IPS-15b (cell line): ENCODE results near the gene PPIF.

Source experiments
- H3K27me3 ChIP-seq: one replicate; pipeline ENCODE4 v1.6.1; 2013; ENCODE audit warnings: low read length; ENCODE audit not compliant: control insufficient read depth, insufficient read depth
- H3K36me3 ChIP-seq: one replicate; pipeline ENCODE4 v1.6.1; 2013; ENCODE audit warnings: low read length; ENCODE audit not compliant: control insufficient read depth, insufficient read depth
- H3K4me1 ChIP-seq: one replicate; pipeline ENCODE4 v1.6.1; 2013; ENCODE audit warnings: mild to moderate bottlenecking, low read length; ENCODE audit not compliant: control insufficient read depth, insufficient read depth
- H3K4me3 ChIP-seq: one replicate; pipeline ENCODE4 v1.5.1; 2013; ENCODE audit warnings: low read depth, low read length
- H3K9ac ChIP-seq: one replicate; pipeline ENCODE4 v1.6.1; 2013; ENCODE audit warnings: low read depth, mild to moderate bottlenecking, low read length
- H3K9me3 ChIP-seq: one replicate; pipeline ENCODE4 v1.6.1; 2013; ENCODE audit warnings: mild to moderate bottlenecking, low read length; ENCODE audit not compliant: control insufficient read depth, insufficient read depth

The PPIF gene

DNA sequence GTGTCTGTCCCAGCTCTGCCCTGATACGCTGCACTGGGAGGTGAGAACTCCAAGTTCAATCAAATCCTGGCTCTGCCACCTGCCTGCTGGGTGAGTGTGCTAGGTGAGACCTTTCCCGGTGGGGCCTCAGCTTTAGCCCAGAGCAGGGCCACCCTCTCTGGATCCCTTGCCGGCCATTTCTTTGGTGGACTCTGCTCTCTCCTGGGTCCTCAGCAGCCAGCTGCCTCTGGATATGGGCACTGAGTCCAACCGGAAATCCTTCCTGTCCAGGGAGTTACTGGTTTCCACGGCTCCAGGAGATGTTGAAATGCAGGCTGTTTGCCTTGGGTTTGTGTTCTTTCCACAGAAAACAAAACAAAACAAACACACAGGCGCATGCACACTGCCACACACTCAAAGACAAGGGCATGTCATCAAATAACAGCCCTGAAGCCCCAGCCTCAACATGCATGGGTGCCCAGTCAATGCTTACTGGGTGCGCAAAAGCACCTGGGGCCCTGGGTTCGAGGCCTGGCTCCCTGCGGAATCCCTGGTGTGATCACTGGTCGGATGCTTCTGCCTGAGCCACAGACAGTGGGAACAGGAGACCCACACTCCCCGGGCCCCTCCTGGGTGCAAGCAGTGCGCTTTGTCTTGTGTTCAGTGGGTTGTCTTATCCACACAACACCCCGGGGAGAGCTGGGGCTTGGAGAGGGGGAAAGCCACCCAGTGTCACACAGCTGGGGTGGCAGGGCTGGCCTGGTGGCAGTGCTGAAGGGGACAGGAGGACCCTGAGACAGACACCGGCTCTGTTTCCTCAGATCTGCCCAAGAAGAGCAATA, 33.1 kb downstream of the PPIF start:
- no peaks in the 10 kb centered on the region for H3K36me3 ChIP-seq
- H3K4me1 ChIP-seq = no peaks in the 10 kb centered on the region
- no peak overlapping the region for H3K4me3 ChIP-seq
- no peaks in the 10 kb centered on the region for H3K27me3 ChIP-seq
- no peak overlapping the region for H3K9ac ChIP-seq
- H3K9me3 ChIP-seq = no peaks in the 10 kb centered on the region

DNA sequence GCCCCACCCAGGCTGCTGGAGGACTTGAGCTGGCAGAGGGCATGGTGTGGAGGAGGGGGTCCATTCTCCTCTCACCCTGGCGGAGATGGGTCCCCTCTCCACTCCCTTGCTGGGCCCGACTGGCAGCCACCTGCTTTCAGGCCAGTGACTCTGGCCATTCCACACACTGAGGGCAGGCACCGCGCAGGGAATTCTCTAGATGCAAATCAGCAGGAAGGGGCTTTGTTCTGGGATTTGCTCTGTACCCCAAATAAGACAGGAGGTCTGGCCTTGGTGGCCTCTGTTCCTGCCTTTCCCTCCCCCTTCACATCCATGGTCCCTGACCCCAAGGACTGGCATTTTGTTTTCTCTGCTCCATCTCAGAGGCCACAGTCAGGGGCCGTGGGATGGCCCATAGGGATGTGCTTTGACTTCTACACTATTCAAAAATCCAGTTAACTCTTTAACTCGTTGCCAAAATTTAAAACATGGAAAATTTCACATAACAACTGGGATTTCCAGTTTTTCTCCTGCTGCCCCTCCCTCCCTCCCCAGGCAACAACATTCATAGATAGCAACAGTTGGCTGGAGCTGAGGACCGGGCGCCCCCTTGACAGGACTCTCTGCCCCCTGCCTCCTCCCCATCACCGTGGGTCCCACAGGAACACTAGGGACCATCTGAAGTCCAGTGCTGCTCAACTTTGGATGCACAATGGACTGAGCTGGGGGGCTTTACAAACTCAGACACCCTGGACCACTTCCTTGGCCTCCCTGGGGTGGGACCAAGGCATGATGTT, 33.9 kb downstream of the PPIF start:
- H3K36me3 ChIP-seq = no peaks in the 10 kb centered on the region
- H3K9ac ChIP-seq = no peak overlapping the region
- H3K27me3 ChIP-seq = no peaks in the 10 kb centered on the region
- no peaks in the 10 kb centered on the region for H3K4me1 ChIP-seq
- H3K9me3 ChIP-seq = no peaks in the 10 kb centered on the region
- H3K4me3 ChIP-seq = no peak overlapping the region

- H3K4me1 ChIP-seq = no peaks in the 10 kb centered on the region
- H3K36me3 ChIP-seq = no peaks in the 10 kb centered on the region
- H3K9me3 ChIP-seq = no peaks in the 10 kb centered on the region
- no peak overlapping the region for H3K4me3 ChIP-seq
- no peaks in the 10 kb centered on the region for H3K27me3 ChIP-seq
- no peak overlapping the region for H3K9ac ChIP-seq
Observed at GRCh38 chr10:79381804-79382221, 34.5 kb downstream of the PPIF start.

DNA sequence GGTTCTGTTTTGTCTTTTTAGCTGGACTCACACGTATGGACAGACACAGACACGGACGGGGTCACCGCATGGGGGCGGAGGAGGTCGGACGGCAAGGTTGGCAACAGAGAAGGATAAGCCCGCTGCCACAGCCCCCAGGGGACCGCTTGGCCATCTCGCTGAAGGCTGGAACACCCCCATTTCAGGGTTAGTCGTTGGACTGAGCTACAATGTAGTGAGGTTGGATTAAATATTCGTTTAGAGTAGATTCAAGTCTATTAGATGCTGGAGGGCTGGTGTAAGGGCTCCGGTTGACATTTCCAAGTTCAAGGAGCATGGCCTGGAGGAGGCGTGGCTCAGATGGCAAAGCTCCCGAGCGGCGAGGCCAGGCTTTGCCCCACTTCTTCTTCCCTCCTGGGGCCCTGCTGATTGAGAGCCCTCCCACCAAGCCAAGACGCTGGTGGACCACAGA, 35.2 kb downstream of the PPIF start:
- no peaks in the 10 kb centered on the region for H3K4me1 ChIP-seq
- no peaks in the 10 kb centered on the region for H3K9me3 ChIP-seq
- no peaks in the 10 kb centered on the region for H3K27me3 ChIP-seq
- no peak overlapping the region for H3K9ac ChIP-seq
- H3K4me3 ChIP-seq = no peak overlapping the region
- no peaks in the 10 kb centered on the region for H3K36me3 ChIP-seq

- Histone ChIP-seq H3K4me3 (no peak overlapping the region), H3K9me3 (no peaks in the 10 kb centered on the region), H3K9ac (no peak overlapping the region)
Observed at GRCh38 chr10:79383974-79384606, 36.8 kb downstream of the PPIF start.

DNA sequence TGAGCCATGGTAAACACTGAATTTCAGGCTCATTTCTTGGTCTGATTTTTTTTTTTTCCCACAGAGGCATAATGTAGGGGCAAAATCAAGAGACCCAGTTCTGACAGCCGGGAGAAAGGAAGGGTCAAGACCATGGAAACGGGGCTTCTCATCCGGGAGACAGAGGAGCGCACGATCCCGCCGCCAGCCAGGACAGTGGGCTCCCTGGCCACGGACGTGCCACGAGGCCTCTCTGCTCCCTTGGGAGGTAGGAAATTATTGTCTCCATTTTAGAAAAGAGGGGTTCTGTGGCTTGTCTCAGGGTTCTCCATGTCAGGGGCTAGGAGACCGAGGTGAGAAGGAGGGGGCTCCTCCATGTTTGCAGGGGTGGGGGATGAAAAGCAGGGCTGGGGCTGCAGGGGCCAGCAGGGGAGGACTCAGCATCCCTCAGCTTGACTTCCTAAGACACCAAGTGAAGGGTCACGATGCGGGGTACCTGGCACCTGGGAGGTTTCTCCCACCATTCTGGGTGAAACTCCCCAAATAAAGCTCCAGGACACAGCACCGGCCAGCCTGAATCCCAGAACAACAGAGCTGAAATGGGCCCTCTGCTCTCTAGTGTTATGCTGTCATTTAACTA, 37.6 kb downstream of the PPIF start:
- no peaks in the 10 kb centered on the region for H3K9me3 ChIP-seq
- H3K4me3 ChIP-seq = no peak overlapping the region
- no peak overlapping the region for H3K9ac ChIP-seq
- H3K27me3 ChIP-seq = no peaks in the 10 kb centered on the region
- no peaks in the 10 kb centered on the region for H3K36me3 ChIP-seq
- H3K4me1 ChIP-seq = no peaks in the 10 kb centered on the region

More at GRCh38 chr10:79383974-79384606, 36.8 kb downstream of the PPIF start:
- no peaks in the 10 kb centered on the region for H3K36me3 ChIP-seq
- H3K4me1 ChIP-seq = no peaks in the 10 kb centered on the region
- no peaks in the 10 kb centered on the region for H3K27me3 ChIP-seq

DNA sequence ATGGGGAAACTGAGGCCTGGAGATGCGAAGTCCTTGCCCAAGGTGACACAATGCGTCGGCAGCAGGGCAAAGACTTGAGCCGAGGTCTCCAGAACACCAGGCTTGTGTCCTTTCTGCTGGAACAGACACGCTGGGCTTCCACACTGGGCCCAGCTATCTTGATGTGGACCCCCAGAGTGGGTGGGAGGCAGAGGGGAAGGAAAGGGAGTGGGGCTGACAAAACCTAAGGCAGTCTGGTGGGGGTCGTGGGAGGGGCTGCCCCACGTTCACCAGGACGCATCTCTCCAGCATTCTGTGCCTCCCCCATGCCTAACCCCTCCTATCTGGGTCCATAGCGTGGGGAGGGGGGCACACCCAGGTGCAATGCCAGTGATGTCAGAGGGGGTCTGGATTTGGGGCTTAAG, 38.1 kb downstream of the PPIF start:
- Histone ChIP-seq H3K9me3 (no peaks in the 10 kb centered on the region), H3K4me1 (no peaks in the 10 kb centered on the region), H3K4me3 (no peak overlapping the region), H3K9ac (no peak overlapping the region), H3K27me3 (no peaks in the 10 kb centered on the region), H3K36me3 (no peaks in the 10 kb centered on the region)

DNA sequence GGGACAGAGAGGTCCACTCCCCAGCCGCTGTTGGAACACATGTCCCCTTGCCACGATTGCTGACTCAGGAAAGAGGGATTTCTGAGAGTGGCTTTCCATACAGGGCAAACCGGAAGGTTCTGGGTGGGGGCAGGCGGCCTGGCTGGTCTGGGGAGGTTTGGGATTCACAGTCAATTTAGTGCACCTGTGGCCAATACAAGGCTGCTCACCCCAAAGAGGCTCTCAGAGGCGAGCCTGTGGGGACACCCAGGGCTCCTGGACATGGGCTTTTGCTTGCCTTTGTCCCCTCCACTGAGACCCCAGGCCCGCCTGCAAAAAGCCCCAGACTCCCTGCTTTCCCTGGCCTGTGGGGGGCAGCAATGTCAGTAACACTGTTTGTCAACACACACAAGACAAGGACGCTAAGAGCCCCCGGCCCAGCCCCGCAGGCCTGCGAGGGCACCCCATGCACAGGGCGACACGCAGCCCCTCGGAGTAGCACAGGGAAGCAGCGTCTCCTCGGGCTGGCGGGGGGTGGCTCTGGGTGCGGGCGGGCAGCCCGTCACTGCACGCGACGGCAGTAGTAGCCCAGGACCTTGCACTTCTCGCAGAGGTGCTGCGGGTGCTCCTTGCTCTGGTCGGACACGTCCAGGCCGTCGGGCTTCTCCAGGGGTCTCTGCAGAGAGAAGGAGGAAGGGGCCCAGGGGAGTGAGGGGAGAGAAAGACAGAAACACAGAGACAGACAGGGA, 38.7 kb downstream of the PPIF start:
- Histone ChIP-seq H3K4me1 (no peaks in the 10 kb centered on the region), H3K4me3 (no peak overlapping the region), H3K27me3 (no peaks in the 10 kb centered on the region), H3K9ac (no peak overlapping the region), H3K9me3 (no peaks in the 10 kb centered on the region), H3K36me3 (no peaks in the 10 kb centered on the region)

- no peak overlapping the region for H3K9ac ChIP-seq
- no peaks in the 10 kb centered on the region for H3K9me3 ChIP-seq
- H3K36me3 ChIP-seq = no peaks in the 10 kb centered on the region
- H3K27me3 ChIP-seq = no peaks in the 10 kb centered on the region
- no peaks in the 10 kb centered on the region for H3K4me1 ChIP-seq
- no peak overlapping the region for H3K4me3 ChIP-seq
Observed at GRCh38 chr10:79386637-79387465, 39.6 kb downstream of the PPIF start.

- no peaks in the 10 kb centered on the region for H3K4me1 ChIP-seq
- H3K27me3 ChIP-seq = no peaks in the 10 kb centered on the region
- H3K9ac ChIP-seq = no peak overlapping the region
- no peaks in the 10 kb centered on the region for H3K9me3 ChIP-seq
- no peaks in the 10 kb centered on the region for H3K36me3 ChIP-seq
- no peak overlapping the region for H3K4me3 ChIP-seq
Observed at GRCh38 chr10:79387466-79387973, 40.3 kb downstream of the PPIF start.
